CD4-positive, alpha-beta T cell treated with Interleukin-17A for 1 hour (primary cell): ENCODE measurements around the gene C1orf174.

Source experiments
- DNase-seq: peaks from one replicate; pipeline ENCODE4 v3.0.0-alpha.2; 2020

The C1orf174 gene

GRCh38 chr1:3908886-3909517, 8.9 kb upstream of the C1orf174 start:
- DNase-seq, result no peak

GRCh38 chr1:3907621-3908165, 7.6 kb upstream of the C1orf174 start:
- DNase-seq, result no peak

- DNase-seq, result peak; percentile 44
Observed at GRCh38 chr1:3907031-3907534, 7.0 kb upstream of the C1orf174 start.

- DNase-seq, result no peak
Observed at GRCh38 chr1:3906672-3907020, 6.6 kb upstream of the C1orf174 start.

GRCh38 chr1:3905953-3906671, 6.0 kb upstream of the C1orf174 start:
- DNase-seq, result no peak

GRCh38 chr1:3905266-3905952, 5.3 kb upstream of the C1orf174 start:
- DNase-seq, result no peak

- no peak for DNase-seq
Observed at GRCh38 chr1:3904843-3905185, 4.7 kb upstream of the C1orf174 start.

GRCh38 chr1:3904006-3904842, 4.2 kb upstream of the C1orf174 start:
- DNase-seq, result no peak

- DNase-seq, result peak; percentile 49
Observed at GRCh38 chr1:3903141-3904005, 3.3 kb upstream of the C1orf174 start.

- DNase-seq, result no peak
Observed at GRCh38 chr1:3902571-3903091, 2.6 kb upstream of the C1orf174 start.

- peak; percentile 42 for DNase-seq
Observed at GRCh38 chr1:3902111-3902511, 2.0 kb upstream of the C1orf174 start.

GRCh38 chr1:3900969-3901529, 977 bp upstream of the C1orf174 start:
- peak; percentile 92 for DNase-seq

GRCh38 chr1:3899754-3900149, 320 bp downstream of the C1orf174 start:
- no peak for DNase-seq

- DNase-seq, result no peak
Observed at GRCh38 chr1:3898994-3899753, 898 bp downstream of the C1orf174 start.

GRCh38 chr1:3898475-3898735, 1.7 kb downstream of the C1orf174 start:
- no peak for DNase-seq

- DNase-seq, result no peak
Observed at GRCh38 chr1:3896396-3897000, 3.6 kb downstream of the C1orf174 start.

GRCh38 chr1:3895951-3896325, 4.1 kb downstream of the C1orf174 start:
- DNase-seq, result no peak

- no peak for DNase-seq
Observed at GRCh38 chr1:3895279-3895950, 4.7 kb downstream of the C1orf174 start.

GRCh38 chr1:3894626-3895278, 5.3 kb downstream of the C1orf174 start:
- DNase-seq, result no peak
